GM18498 (cell line): ENCODE measurements around the gene LSM10.

Experiments used
- ATAC-seq: cut with Tn5 transposase; IDR thresholded peaks from one replicate; pipeline ENCODE4 v1.9.1; 2021; ENCODE audit warnings: mild to moderate bottlenecking, moderate library complexity; ENCODE audit not compliant: unreplicated experiment

LSM10 gene

DNA sequence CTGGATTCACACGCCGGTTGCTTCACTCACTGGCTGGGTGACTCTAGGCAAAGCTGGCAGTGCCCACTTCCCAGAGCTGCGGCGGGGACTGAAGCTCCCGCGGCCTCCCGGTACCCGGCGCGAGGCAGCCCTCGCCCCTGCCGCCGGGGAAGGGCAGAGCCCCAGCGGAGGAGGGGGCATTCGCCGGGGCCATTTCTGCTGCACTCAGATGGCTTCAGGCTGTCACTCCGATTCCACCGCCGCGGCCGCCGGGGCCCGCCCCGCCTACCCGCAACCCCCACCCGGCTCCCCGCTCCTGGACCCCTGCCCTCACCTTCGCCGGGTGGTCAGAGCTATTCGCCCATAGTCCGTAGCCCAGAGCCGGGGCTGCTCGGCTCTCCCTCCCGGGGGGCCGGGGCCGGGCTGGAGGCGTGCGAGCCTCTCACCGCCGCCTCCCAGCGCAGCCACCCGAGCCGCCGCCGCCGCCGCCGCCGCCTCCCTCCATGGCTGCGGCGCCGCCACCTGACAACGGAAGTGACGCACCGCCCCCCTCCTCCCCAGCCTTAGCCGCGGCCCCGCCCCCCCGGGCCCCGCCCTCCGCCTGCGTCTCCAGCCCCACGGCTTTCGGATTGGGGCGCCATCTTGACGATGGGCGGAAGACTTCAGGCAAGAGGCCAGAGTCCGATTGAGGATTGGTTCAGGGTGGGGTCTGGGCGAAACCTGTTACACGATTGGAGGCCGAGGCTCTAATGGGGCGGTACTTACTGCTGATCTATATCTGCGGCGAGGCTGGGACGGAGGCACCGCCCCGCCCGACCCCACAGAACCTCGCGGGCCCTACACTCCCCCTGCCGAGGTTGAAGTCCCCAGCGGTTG is 12.1 kb downstream of the LSM10 start, which contains the start of gene STK40:
Gene STK40, minus strand, starts transcription at position 515 of the 855 bp plus-strand sequence. CDS start 24,592 bp downstream, outside the sequence.
- ATAC-seq, result peak; percentile 88

DNA sequence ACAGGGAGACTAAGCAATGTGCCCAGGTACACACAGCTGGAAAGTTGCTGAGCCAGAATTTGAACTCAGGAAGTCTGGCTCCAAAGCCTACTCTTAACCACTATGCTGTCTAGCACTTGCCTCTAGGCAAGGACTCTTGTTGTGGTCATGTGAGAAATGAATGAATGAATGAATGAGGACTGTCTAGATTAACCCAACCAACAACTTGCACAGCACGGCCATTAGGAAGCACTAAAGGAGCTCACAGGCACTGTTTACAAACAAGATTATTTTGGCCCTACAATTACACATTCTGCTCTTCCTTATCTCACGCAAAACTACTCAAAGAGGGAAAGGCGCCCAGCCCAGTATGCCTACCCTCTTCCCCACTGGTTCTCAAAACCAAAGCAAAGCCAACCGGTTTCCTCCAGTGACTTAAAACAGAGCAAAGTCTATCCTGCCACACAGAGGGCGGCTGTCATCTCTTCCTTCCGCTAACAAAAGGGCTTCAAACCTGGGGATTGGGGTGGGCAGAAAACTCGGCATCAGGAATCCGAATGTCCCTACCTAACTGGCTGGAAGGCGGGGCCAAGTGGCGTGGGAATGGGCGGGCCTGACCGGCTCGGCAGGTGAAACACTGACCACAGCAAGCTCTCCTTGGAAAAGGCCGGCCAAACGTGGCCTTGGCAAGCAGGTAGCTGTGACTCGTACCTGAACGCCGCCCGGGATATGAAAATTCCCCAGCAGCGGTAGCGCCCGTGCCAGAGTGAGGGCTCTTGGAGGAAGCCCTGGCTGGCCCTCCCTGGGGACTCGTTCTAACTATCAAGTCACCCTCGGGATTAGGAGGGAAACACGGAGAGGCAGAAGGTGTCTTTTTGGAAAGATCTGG is 12.9 kb downstream of the LSM10 start:
- no peak for ATAC-seq

DNA sequence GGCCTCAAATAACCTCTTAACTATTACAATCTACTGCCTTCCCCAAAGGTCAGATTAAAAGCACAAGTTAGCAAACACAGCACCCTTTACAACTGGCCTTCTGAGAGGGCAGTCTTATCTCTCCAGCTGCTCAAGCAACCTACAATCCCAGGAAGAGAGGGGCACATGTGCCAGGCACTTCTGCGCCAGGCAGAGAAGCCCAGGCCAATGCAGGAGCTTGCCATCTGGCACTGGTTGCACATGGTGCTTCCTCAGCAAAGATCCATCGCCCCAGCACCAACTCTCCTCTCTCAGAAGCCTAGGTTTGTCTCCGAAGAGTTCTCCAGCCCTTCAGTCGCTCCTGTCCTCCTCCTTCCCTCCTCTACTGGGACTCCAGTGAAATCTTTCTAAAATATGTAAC is 14.5 kb downstream of the LSM10 start:
- no peak for ATAC-seq

- no peak for ATAC-seq
These were observed 15.0 kb downstream of the LSM10 start for GRCh38 chr1:36382669-36383068.

- no peak for ATAC-seq
These were observed 15.5 kb downstream of the LSM10 start for GRCh38 chr1:36382231-36382630.

DNA sequence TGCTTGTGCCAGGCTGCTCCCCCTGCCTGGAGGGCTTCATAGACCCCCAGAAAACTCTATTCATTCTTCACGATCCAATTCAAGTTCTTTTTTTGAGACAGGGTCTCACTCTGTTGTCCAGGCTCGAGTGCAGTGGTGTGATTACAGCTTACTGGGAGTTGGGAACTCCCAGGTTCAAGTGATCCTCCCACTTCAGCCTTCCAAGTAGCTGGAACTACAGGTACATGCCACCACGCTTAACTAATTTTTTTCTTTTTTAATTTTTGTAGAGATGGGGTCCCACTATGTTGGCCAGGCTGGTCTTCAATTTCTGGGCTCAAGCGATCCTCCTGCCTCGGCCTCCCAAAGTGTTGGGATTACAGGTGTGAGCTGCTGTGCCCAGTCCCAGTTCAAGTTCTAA is 16.3 kb downstream of the LSM10 start:
- ATAC-seq, result no peak

DNA sequence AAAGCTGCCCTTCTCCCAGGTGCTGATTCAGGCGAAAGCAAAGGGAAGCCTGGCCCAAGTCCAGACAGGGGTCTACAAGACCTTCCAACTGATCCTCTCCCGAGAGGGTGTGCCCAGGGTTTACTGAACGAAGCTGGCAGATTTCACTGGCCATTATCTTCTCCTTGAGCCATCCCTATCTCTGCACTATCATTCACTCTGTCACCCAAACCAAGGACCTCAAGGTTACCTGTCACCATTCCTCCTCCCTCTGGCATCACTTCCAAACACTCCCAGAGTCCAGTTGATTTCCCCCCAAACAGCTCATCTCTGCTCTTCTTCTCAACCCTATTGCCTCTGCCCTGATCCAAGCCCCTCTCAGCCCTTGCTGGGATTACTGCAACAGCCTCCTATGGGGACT is 16.9 kb downstream of the LSM10 start:
- ATAC-seq, result no peak

DNA sequence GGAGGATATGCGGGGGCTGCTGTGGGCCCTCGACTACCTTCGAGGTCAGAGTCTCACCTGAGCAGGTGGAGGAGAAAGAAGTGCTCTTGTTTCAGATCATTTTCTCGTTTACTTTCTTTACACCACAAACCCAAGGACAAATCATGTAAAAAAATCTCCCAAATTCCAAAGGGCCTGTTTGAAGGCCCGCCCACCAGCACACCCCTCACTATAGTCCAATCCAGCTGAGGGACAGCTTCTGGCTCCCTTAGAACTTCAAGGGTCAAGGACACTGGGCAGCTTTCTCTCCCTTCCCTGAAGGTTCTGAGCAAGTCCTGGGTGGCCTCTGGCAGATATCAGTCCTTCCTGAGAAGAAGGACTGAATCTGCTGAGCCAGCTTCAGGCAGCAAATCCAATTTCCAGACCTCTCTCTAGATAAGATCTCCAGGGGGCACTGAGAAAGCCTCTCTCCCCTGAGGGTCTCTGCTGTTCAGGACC is 17.5 kb downstream of the LSM10 start:
- no peak for ATAC-seq

- ATAC-seq, result no peak
These were observed 19.8 kb downstream of the LSM10 start for GRCh38 chr1:36377791-36378492.

- no peak for ATAC-seq
These were observed 25.1 kb downstream of the LSM10 start for GRCh38 chr1:36372617-36373016.

DNA sequence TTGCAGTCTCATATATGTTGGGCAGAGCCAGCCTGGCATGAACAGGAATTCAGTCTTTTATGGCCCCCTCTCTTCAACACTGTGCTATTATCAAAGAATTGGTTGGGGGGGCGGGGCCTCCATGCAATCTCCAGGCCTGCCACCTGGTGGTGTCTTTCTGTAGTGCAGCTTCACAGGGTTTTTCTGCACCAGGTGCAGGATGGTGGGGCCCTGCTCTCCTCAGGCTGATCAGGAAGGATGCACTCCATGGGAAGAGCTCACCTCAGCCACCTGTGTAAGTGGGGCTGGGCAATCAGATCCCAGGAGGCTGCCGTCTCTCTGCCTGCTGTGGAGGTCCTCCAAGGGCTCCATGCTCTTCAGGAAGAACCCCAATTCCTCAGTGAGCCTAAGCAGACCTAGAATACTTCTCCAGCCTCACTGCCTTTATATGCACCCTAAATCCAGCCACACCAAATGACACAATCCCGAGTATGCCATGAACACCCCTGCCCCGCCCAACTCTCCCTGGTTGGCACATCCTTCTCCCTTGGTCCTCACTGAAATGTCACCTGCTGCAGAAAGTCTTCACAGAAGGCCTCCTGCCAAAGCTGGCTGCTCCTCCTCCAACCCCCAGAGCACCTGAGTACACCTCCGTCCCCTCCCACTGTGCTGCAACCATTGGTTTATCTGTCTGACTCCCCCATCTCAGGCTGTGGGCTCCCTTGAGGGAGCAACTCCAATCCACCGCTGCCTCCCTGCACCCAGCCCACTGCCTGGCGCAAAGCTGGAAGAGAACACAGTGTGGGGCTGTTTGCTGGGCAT is 28.4 kb downstream of the LSM10 start:
- no peak for ATAC-seq

DNA sequence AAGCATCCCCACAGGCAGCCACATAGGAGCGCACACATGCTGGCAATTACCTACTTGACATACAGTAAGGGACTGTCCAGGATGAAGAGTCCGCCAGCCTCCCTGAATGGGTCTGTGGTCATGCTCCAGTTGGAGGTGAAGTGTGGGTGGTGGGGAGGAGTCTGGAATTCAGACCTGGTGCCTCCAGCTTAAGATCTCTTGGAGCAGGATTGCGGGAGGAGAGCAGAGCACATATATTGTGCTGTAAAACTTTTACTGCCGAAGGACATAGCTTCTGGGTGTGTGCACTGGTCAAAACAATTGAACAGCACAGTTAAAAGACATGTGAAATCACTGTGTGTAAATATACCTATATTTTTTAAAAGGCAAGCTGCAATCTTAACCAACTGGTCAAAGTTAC is 29.9 kb downstream of the LSM10 start:
- ATAC-seq, result no peak

GRCh38 chr1:36367066-36367465 is 30.6 kb downstream of the LSM10 start:
- ATAC-seq, result no peak

- ATAC-seq, result no peak
These were observed 31.5 kb downstream of the LSM10 start for GRCh38 chr1:36366091-36366661.

DNA sequence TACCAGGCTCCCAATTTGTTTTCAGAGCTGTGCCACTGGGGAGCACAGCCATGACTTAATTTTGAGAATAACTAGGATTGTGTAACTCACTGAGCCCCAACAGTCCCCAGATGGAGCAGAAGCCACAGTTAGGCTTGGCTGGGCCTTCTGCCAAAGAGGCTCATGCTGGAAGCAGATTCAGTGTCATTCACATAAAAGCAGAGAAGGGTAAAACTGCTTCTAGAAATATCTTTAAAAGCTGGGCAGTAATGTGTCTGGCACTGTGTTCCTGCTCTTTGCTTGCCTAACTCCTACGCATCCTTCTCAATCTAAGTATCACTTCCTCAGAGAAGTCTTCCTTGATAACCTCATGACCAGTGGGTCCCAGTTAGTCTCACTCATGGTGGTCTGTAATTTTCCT is 32.3 kb downstream of the LSM10 start:
- no peak for ATAC-seq

- ATAC-seq, result no peak
These were observed 37.7 kb downstream of the LSM10 start for GRCh38 chr1:36359911-36360550.

DNA sequence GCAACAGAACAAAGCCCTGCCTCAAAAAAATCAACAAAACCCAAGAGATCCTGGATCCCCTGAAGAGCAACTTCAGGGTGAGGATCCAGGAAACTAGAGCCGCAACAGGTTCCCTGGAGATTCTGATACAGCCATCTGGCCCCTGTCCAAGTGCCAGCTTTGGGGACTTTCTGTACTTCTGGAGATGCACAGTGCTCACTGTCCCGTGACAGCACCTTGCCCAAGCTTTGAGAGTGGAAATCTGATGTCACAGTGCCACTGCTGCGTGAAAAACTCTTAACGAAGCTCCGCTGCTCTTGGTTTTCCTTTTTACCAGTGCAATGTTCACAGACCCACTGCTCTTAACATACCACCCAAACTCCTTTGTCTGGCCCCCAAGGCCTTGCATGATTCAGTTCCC is 38.3 kb downstream of the LSM10 start:
- no peak for ATAC-seq

- ATAC-seq, result no peak
These were observed 39.1 kb downstream of the LSM10 start for GRCh38 chr1:36358514-36359084.

- ATAC-seq, result no peak
These were observed 41.9 kb downstream of the LSM10 start for GRCh38 chr1:36355811-36356210.
